ENCODE results near the gene MRPL21.
A peak's percentile ranks its signal among the peaks of the same experiment; 100 is the strongest.
"Not testable (repeated sequence)": the region's sequence is repeated elsewhere in the genome, so short reads cannot be mapped to it uniquely, and the experiment has no call there.

Gene MRPL21

GRCh38 chr11:68911731-68912130 lies 8.1 kb upstream of the MRPL21 start:
- no peak for DNase-seq (ENCODE audit: low read depth)

DNA sequence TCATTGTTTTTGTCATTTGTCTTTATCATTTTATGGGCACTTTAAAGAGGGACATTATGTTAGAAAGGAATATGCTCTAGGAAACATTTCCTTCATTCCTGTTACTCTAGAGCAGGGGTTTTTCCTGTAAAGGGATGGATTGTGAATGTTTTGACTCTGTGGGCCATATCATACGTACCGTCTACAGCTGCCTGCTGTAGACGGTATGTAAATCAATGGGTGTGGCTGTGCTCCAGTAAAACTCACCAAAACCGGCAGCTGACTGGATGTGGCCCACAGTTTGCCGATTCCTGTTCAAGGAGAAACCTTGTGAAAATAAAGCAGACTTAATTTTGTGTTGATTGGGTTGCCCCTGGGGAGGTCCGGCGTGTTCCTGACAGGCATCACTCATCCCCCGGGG lies 7.3 kb upstream of the MRPL21 start:
- no peak for DNase-seq (ENCODE audit: low read depth)

DNA sequence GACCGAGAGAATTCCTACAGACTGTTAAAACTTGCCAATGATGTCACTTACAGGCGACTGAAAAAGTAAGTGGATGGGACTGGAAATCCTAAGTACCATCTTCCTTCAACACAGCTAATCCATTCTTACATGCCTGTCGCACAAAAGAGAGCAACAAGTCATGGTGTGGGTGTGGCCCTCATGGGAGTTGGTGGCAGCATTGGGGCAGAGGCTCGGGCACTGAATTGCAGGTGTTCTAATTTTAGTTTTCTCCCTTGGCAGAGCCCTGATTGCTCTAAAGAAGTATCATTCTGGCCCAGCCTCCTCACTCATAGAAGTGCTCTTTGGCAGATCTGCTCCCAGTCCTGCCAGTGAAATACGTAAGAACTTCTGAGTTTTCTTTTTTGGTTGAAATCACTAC lies 4.6 kb upstream of the MRPL21 start:
- DNase-seq (ENCODE audit: low read depth), result no peak

DNA sequence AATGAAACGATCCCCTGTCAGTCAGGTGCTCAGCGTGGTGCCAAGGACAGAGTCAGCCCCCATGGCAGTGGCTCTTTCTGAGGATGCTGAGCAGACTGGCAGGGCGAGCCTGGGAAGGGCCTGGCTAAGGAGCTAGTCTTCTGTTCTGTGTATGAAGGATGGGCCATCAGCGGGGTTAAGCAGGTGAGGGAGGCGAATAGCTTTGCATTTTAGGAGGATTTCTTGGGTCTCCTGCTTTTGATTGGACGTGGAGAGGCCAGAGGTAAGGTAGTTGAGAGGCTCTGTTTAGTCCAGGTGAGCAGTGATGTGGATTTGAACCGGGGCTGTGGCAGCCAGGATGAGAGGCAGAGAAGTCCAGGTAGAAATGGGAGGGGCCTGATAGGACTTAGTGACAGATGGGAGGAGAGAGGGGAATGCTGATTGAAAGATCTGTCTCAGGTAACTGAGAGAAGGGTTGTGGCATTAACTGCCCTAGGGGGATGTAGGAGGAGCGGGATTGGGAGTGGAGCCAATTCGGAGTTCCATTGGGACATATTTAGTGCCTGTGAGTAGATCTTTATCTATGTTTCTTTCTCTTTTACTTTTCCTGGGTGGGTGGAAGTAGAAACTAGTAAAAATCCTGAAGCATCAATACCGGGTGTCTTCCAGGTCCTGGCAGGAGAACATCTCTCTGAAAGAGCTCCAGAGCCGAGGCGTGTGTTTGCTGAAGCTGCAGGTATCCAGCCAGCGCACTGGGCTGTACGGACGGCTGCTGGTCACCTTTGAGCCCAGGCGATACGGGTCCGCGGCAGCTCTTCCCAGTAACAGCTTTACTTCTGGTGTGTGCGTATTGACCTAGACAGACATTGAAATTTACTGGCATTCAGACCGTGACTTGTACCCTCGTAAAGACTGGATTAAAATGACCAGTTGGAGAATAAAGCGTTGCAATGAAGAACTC lies 2.1 kb upstream of the MRPL21 start:
- DNase-seq (ENCODE audit: low read depth), result no peak

DNA sequence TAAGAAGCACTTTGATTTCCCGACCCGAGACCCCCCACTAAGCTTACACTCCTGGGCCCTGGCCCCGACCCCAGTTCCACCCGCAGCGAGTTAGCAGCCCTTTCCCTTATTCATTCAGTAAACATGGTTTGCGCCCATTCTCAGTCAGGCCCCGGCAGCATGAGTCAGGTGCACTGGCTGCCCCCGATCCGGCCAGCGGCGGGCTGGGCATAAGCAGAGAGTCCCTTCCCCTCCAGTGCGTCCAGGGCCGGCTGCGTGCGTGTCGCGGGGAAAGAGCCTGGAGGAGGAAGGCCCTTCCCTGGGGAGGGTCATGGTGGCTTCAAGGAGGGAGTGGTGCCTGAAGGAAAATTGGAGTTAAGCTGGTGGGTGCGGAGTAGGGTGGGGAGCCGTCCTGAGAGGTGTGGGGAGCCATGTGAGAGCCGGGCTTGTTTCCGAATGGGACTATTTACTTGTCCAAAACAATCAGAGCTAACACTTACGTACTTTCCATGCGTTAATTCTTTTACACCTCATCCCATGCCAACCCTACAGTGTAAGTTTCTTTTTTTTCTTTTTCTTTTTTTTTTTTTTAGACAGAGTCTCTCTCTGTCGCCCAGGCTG lies 716 bp upstream of the MRPL21 start:
- DNase-seq (ENCODE audit: low read depth), result no peak

DNA sequence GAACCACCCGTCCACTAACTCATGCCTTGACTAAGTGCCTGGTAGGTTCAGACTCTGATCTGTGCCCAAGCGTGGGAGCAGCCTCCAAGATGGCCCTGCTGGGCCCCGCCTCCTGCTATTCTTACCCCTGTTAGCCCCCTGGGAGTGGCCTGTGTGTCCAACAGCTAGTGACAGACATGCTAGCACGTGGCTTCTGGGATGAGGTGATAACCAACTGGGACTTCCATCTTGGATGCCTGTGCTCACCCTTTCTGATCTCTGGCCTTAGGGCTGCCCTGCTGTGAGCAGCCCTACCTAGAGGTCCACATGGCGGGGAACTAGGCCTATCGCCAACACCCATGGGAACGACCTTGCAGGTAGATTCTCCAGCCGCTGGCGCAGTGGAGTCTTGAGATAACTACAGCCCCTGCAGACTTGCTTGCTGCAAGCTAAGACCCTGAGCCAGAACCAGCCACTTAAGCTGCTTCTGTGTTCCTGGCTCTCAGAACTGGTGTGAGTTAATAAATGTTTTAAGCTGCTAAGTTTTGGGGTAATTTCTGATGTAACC lies 2.7 kb downstream of the MRPL21 start:
- no peak for DNase-seq (ENCODE audit: low read depth)

GRCh38 chr11:68897441-68897840 lies 6.2 kb downstream of the MRPL21 start:
- DNase-seq (ENCODE audit: low read depth), result no peak

DNA sequence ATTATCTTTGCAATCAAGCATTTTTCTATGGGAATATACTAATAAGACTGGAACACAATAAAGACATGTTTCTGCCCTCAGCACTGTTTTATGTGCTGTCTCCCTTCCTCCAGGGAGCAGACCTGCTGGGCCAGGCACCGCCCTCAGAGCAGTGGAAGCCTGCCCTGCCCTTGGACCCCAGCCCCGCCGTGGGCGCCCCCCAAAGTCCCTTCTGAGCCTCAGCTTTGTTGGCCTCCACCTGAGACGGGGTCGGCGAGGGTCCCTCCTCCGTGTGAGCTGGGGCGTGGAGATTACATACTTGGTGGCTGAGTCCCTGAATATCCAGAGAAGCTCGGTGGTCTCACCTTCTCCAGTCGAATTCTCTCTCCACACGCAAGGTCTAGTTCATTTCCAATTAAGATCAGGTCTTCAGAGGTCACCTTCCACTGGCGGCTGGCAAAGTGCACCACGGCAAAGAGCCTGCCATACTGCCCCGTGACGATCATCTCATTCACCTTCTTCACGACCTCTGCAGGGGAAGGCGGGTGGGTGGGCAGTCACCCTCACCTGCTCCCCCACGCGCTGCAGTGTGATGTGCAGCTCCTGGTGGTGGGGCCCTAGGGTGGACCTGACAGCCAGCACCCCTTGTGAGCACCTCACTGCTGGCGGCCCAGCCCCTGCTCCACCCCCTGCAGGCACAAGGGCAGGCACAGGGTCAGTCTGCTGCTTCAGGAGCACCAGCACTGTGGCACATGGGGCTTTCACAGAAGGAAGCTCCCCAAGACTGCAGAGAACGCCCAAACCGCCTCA lies 7.3 kb downstream of the MRPL21 start:
- no peak for DNase-seq (ENCODE audit: low read depth)

GRCh38 chr11:68893282-68893681 lies 10.3 kb downstream of the MRPL21 start:
- no peak for DNase-seq (ENCODE audit: low read depth)

GRCh38 chr11:68892576-68892975 lies 11.1 kb downstream of the MRPL21 start:
- DNase-seq (ENCODE audit: low read depth), result no peak

DNA sequence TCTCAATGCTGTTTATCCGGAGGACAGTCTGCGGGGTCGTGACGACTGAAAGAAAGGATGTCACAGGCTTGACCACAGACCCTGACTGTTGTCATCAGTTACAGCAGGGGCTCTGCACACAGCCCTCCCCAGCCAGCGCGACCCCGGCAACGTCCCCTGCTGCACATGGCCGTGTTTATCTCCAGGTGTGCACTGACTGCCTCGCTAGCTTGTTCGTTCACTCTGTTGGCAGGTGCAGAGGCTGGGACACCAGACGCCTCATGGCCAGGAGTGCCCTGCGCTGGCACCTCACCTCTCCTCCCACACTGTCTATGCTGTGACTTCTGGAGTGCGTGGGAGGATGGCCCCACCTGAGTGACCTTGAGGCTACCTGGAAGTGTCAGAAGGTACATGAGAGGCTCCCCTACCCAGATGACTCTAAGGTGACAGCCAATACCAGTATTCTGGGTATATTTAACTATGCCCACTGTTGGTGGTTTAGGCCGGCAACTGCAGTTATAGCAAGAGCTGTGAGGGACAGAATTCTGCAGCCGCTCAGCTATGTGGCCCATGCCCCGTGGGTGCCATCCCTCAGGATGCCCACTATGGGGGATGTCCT lies 12.2 kb downstream of the MRPL21 start:
- no peak for DNase-seq (ENCODE audit: low read depth)

GRCh38 chr11:68890490-68891231 lies 13.0 kb downstream of the MRPL21 start:
- DNase-seq (ENCODE audit: low read depth), result peak; percentile 53

DNA sequence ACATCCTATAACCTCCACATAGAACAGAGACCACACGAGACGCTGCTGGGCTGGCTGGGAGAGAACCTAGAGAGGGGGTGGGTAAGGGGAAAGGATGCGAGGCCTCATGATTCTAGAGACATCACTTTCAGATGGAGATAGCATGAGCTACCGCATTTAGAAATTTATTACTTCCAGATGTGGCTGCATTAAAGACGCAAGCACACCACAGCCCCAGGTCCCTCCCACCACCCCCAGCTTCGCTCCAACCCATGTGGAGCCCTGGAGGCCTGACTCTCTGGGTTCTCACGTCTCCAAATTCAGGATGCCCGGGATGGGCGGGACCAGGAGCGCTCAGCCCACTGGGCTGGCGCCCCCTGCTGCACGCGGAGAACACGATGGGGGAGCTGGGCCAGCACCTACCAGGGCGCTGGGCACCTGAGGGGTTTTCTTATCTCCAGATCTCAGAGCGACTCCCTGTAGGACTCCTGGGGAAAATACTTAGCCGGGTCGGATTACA lies 13.6 kb downstream of the MRPL21 start:
- DNase-seq (ENCODE audit: low read depth), result peak; percentile 80

- not testable (repeated sequence) for DNase-seq (ENCODE audit: low read depth)
Measured at GRCh38 chr11:68884827-68885226, 18.8 kb downstream of the MRPL21 start.

GRCh38 chr11:68882391-68882790 lies 21.2 kb downstream of the MRPL21 start:
- no peak for DNase-seq (ENCODE audit: low read depth)

DNA sequence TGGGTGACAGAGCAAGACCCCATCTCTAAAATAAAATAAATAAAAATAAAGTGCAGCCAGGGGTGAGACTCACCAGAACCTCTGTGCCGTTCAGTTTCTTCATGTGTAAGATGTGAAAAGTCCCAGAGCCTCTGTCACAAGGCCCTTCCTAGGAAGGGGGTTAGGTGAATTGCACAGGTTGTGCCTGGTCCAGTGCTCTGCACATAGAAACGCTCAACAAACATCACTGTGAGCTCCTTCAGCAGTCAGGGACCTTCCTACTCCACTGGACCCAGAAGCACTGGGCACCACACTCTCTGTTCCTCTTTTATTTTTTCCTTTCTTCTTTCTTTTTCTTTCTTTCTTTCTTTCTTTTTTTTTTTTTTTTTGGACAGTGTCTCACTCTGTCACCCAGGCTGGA lies 22.3 kb downstream of the MRPL21 start:
- DNase-seq (ENCODE audit: low read depth), result no peak

DNA sequence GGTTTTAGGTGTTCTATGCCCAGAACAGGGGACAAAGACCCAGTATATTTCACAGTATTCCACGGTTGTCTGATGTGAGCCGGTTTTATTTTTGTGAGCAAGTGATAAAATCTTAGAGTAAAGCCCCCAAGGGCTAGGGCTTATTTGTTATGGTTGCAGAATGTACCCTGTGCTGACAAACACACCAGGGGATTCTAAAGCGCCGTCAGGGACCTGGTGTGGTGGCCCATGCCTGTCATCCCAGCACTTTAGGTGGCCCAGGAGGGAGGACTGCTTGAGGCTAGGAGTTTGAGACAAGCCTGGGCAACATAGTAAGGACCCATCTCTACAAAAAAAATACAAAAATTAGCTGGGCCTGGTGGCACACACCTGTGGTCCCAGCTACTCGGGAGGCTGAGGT lies 22.8 kb downstream of the MRPL21 start:
- DNase-seq (ENCODE audit: low read depth), result no peak

DNA sequence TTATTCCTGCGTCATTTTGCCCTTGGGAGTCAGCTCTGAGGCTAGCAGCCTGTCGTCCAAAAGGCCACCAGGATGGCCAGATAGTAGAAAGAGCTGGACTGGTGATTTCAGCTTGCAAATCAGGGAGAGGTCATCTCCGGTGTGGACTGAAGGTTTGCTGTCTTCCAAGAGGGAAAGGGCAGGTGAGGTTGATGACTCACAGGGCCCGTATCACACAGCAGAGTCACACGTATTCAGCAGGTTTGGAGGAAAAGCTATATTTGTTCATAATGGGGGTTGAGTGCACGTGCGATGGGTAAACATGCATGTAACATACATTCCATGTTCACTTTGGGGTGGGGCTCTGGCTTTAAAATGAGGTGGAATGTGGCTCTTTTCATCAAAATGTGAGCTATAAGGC lies 25.6 kb downstream of the MRPL21 start:
- no peak for DNase-seq (ENCODE audit: low read depth)

- DNase-seq (ENCODE audit: low read depth), result no peak
Measured at GRCh38 chr11:68872216-68873003, 31.2 kb downstream of the MRPL21 start.

- no peak for DNase-seq (ENCODE audit: low read depth)
Measured at GRCh38 chr11:68870470-68870869, 33.2 kb downstream of the MRPL21 start.

Measured in GM04503 (cell line).